Neural cell (in vitro differentiated cells): Measurements from ENCODE around the gene CALHM5.

Experiments
- EZH2 ChIP-seq: fragments of 200-600, 300-800 bp; shearing (Covaris generic), sonication (generic); IDR thresholded peaks from 2 replicates; pipeline ENCODE4 v1.6.1; 2014; ENCODE audit warnings: antibody characterized with exemption, low read length, borderline replicate concordance, mild to moderate bottlenecking; ENCODE audit not compliant: insufficient read depth, poor library complexity, severe bottlenecking
- POLR2AphosphoS5 ChIP-seq: IDR thresholded peaks from 2 replicates; pipeline ENCODE4 v1.6.1; 2012
- RAD21 ChIP-seq: fragments of 450-650 bp; conservative IDR thresholded peaks from 2 replicates; pipeline ENCODE4 v1.6.1; 2014; ENCODE audit warnings: antibody characterized with exemption, mild to moderate bottlenecking, moderate library complexity
- TAF1 ChIP-seq: IDR thresholded peaks from 2 replicates; pipeline ENCODE4 v1.6.1; 2012; ENCODE audit warnings: low read depth
- TF ChIP-seq, protein P1 (sequence below): fragments of 450-650 bp; IDR thresholded peaks from 2 replicates; pipeline ENCODE4 v1.5.1; 2014; ENCODE audit warnings: antibody characterized with exemption, mild to moderate bottlenecking, moderate library complexity; ENCODE audit not compliant: poor library complexity, severe bottlenecking

GRCh38 chr6:116560130-116560529 lies 48.7 kb downstream of the CALHM5 start:
- TF ChIP-seq POLR2AphosphoS5 = no peak
- TF ChIP-seq, protein P1, sequence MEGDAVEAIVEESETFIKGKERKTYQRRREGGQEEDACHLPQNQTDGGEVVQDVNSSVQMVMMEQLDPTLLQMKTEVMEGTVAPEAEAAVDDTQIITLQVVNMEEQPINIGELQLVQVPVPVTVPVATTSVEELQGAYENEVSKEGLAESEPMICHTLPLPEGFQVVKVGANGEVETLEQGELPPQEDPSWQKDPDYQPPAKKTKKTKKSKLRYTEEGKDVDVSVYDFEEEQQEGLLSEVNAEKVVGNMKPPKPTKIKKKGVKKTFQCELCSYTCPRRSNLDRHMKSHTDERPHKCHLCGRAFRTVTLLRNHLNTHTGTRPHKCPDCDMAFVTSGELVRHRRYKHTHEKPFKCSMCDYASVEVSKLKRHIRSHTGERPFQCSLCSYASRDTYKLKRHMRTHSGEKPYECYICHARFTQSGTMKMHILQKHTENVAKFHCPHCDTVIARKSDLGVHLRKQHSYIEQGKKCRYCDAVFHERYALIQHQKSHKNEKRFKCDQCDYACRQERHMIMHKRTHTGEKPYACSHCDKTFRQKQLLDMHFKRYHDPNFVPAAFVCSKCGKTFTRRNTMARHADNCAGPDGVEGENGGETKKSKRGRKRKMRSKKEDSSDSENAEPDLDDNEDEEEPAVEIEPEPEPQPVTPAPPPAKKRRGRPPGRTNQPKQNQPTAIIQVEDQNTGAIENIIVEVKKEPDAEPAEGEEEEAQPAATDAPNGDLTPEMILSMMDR = no peak
- no peak for TF ChIP-seq TAF1
- no peak for TF ChIP-seq EZH2
- TF ChIP-seq RAD21 = no peak
